ENCODE results near the gene CPLX3. TPM values are rescaled to one million over a fixed set of nuclear protein-coding genes. Genes with fewer than 3 reads are reported as not detected.

Gene CPLX3
- total RNA-seq, 4 donors from 2014 or later: 0.33 TPM; not detected in 3

GRCh38 chr15:74794970-74795349 lies 31.5 kb upstream of the CPLX3 start:
- 92% methylated on average over 9 of the region's 9 CpGs for WGBS
- no peak for DNase-seq (ENCODE audit: extremely low spot score)
- intact Hi-C loops (cut with DNase I): loop anchor here (2.0 kb wide), 1 partner anchor 22 kb away; no protein-coding TSS in a partner anchor
- no peaks in the 10 kb centered on the region for H3K9me3 ChIP-seq
- H3K27me3 ChIP-seq: no peaks in the 10 kb centered on the region
- H3K27ac ChIP-seq (replicated peaks in 1 of 4): no peak overlapping the region
- no peak overlapping the region for H3K4me3 ChIP-seq
- H3K4me1 ChIP-seq: peaks cover 33 to 55% (median 50%) of the 10 kb centered on the region in 4 donors
- peaks cover 0 to 22% (median 16%) of the 10 kb centered on the region in 4 donors for H3K36me3 ChIP-seq
- TF ChIP-seq EP300 (IDR thresholded peaks at IDR 0.05): no peak
- no peak for TF ChIP-seq POLR2AphosphoS5 (IDR thresholded peaks at IDR 0.05)
- no peak for TF ChIP-seq POLR2A (IDR thresholded peaks at IDR 0.05; ENCODE audit: low read depth)
- TF ChIP-seq CTCF (IDR thresholded peaks at IDR 0.05): no peak

GRCh38 chr15:74795966-74796625 lies 30.3 kb upstream of the CPLX3 start:
- Histone ChIP-seq H3K4me3 (no peak overlapping the region), H3K27ac (replicated peaks in 1 of 4) (no peak overlapping the region), H3K27me3 (no peaks in the 10 kb centered on the region), H3K4me1 (peaks cover 30 to 50% (median 45%) of the 10 kb centered on the region in 4 donors), H3K9me3 (no peaks in the 10 kb centered on the region), H3K36me3 (peaks cover 0 to 31% (median 26%) of the 10 kb centered on the region in 4 donors)
- TF ChIP-seq EP300 (IDR thresholded peaks at IDR 0.05) (no peak), CTCF (IDR thresholded peaks at IDR 0.05) (no peak), POLR2A (IDR thresholded peaks at IDR 0.05; ENCODE audit: low read depth) (no peak), POLR2AphosphoS5 (IDR thresholded peaks at IDR 0.05) (no peak)
- DNase-seq (ENCODE audit: extremely low spot score): no peak
- WGBS: 89% methylated on average over 14 of the region's 14 CpGs
- intact Hi-C loops (cut with DNase I): loop anchor here (2.0 kb wide), 1 partner anchor 23 kb away; no protein-coding TSS in a partner anchor

- no peak overlapping the region for H3K27ac ChIP-seq (replicated peaks in 1 of 4)
- 87% methylated on average over 12 of the region's 25 CpGs for WGBS
- no peak for DNase-seq (ENCODE audit: extremely low spot score)
- H3K27me3 ChIP-seq: no peaks in the 10 kb centered on the region
- H3K36me3 ChIP-seq: peaks cover 11 to 56% (median 51%) of the 10 kb centered on the region in 4 donors
- peaks cover 11 to 27% (median 22%) of the 10 kb centered on the region in 4 donors for H3K4me1 ChIP-seq
- intact Hi-C loops (cut with DNase I): no loop called here
- no peak overlapping the region for H3K4me3 ChIP-seq
- H3K9me3 ChIP-seq: no peaks in the 10 kb centered on the region
- TF ChIP-seq EP300 (IDR thresholded peaks at IDR 0.05) (no peak), POLR2A (IDR thresholded peaks at IDR 0.05; ENCODE audit: low read depth) (no peak), CTCF (IDR thresholded peaks at IDR 0.05) (no peak), POLR2AphosphoS5 (IDR thresholded peaks at IDR 0.05) (no peak)
These were observed 27.8 kb upstream of the CPLX3 start for GRCh38 chr15:74798388-74799254.

GRCh38 chr15:74799255-74799855 lies 27.1 kb upstream of the CPLX3 start:
- Histone ChIP-seq H3K27ac (replicated peaks in 1 of 4) (no peak overlapping the region), H3K4me3 (no peak overlapping the region), H3K4me1 (peaks cover 11 to 24% (median 19%) of the 10 kb centered on the region in 4 donors), H3K9me3 (no peaks in the 10 kb centered on the region), H3K36me3 (peaks cover 11 to 64% (median 57%) of the 10 kb centered on the region in 4 donors), H3K27me3 (no peaks in the 10 kb centered on the region)
- WGBS: 91% methylated on average over 14 of the region's 16 CpGs
- DNase-seq (ENCODE audit: extremely low spot score): no peak
- TF ChIP-seq POLR2A (IDR thresholded peaks at IDR 0.05; ENCODE audit: low read depth) (no peak), CTCF (IDR thresholded peaks at IDR 0.05) (no peak), POLR2AphosphoS5 (IDR thresholded peaks at IDR 0.05) (no peak), EP300 (IDR thresholded peaks at IDR 0.05) (no peak)
- intact Hi-C loops (cut with DNase I): no loop called here

All from esophagus muscularis mucosa (tissue), 4 donors.